ENCODE measurements around the gene FSTL4. TPM values are rescaled to one million over a fixed set of nuclear protein-coding genes. Genes with fewer than 3 reads are reported as not detected.

The FSTL4 gene
- total RNA-seq, 1 donor from 2014 or later: 0.67 TPM

DNA sequence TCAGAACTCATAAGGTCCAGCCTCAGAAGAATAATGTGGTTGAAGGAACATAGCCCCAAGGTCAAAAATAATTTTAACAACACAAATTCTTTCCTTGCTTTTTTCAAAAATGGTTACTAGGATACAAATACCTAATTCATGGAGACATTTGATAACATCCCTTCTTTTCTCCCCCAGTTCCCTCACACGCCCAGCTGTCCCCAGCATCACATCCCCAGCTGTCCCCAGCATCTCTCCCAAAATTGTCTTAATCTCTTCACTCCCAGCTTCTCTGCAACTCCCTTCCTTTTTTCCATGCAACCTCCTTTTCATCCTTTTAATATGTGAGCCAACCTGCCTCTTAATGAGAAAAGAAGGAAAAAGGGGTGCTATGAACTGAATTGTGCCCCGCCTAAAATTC is 77.8 kb downstream of the FSTL4 start:
- TF ChIP-seq CTCF (IDR thresholded peaks at IDR 0.05): no peak
- Histone ChIP-seq H3K27me3 (no peaks in the 10 kb centered on the region), H3K36me3 (no peaks in the 10 kb centered on the region), H3K4me1 (no peaks in the 10 kb centered on the region), H3K9me3 (no peaks in the 10 kb centered on the region), H3K4me3 (no peak overlapping the region), H3K27ac (no peak overlapping the region)
- ATAC-seq: no peak
- DNase-seq: no peak
- intact Hi-C loops (cut with DNase I): no loop called here

DNA sequence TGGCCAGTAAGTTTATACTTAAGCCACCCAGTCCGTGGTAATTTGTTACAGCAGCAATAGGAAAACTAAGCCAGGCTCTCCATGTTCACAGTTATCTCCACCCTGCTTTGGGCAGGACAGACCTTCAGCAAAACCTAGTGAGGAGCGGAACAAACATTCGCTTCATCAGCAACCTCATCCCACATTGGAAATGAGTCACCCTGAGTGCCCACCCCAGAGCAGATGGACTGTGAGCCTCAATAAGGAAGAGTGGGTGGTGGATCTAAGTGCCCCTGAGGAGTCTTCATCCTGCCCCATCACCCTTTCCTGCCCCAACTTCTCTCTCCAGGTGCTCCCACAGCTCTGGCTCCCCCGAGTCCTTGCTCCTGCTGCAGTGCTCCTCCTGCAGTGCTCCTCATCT is 78.8 kb downstream of the FSTL4 start:
- DNase-seq: no peak
- intact Hi-C loops (cut with DNase I): no loop called here

GRCh38 chr5:133531594-133531993 is 80.7 kb downstream of the FSTL4 start:
- Histone ChIP-seq H3K27me3 (no peaks in the 10 kb centered on the region), H3K27ac (no peak overlapping the region), H3K9me3 (no peaks in the 10 kb centered on the region), H3K4me3 (no peak overlapping the region), H3K36me3 (no peaks in the 10 kb centered on the region), H3K4me1 (no peaks in the 10 kb centered on the region)
- TF ChIP-seq CTCF (IDR thresholded peaks at IDR 0.05): no peak
- ATAC-seq (peak; percentile 43), DNase-seq (no peak)
- intact Hi-C loops (cut with DNase I): no loop called here

More for the DNA sequence above, 78.8 kb downstream of the FSTL4 start:
- H3K27ac ChIP-seq: no peak overlapping the region
- no peaks in the 10 kb centered on the region for H3K4me1 ChIP-seq
- H3K36me3 ChIP-seq: no peaks in the 10 kb centered on the region
- no peaks in the 10 kb centered on the region for H3K27me3 ChIP-seq
- TF ChIP-seq CTCF (IDR thresholded peaks at IDR 0.05): no peak
- no peak overlapping the region for H3K4me3 ChIP-seq
- no peak for ATAC-seq
- no peaks in the 10 kb centered on the region for H3K9me3 ChIP-seq

DNA sequence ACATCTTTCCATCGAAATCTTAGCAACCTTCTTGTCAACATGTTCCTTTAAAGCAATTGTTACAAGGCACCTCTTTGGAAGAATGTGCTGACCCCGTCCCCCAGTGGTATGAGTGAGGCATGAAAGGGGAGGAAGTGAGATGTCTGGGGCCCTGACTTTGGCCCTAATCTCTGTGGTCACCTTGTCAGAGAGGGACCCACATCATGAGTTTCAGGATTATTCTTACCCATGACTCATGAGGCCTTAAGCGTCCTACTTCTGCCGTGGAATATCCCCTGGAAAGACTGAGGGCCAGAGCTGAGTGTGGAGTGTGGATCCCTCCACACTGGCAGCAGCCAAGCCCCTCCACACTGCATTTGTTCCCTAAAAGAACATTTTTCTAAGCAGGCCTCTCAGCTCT is 81.2 kb downstream of the FSTL4 start:
- ATAC-seq (no peak), DNase-seq (no peak)
- Histone ChIP-seq H3K4me1 (no peaks in the 10 kb centered on the region), H3K4me3 (no peak overlapping the region), H3K36me3 (no peaks in the 10 kb centered on the region), H3K27ac (no peak overlapping the region), H3K9me3 (no peaks in the 10 kb centered on the region), H3K27me3 (no peaks in the 10 kb centered on the region)
- intact Hi-C loops (cut with DNase I): no loop called here
- no peak for TF ChIP-seq CTCF (IDR thresholded peaks at IDR 0.05)

GRCh38 chr5:133530270-133530669 is 82.1 kb downstream of the FSTL4 start:
- no peak overlapping the region for H3K27ac ChIP-seq
- no peak overlapping the region for H3K4me3 ChIP-seq
- no peaks in the 10 kb centered on the region for H3K9me3 ChIP-seq
- no peak for TF ChIP-seq CTCF (IDR thresholded peaks at IDR 0.05)
- DNase-seq (no peak), ATAC-seq (no peak)
- H3K27me3 ChIP-seq: no peaks in the 10 kb centered on the region
- intact Hi-C loops (cut with DNase I): no loop called here
- no peaks in the 10 kb centered on the region for H3K36me3 ChIP-seq
- no peaks in the 10 kb centered on the region for H3K4me1 ChIP-seq

DNA sequence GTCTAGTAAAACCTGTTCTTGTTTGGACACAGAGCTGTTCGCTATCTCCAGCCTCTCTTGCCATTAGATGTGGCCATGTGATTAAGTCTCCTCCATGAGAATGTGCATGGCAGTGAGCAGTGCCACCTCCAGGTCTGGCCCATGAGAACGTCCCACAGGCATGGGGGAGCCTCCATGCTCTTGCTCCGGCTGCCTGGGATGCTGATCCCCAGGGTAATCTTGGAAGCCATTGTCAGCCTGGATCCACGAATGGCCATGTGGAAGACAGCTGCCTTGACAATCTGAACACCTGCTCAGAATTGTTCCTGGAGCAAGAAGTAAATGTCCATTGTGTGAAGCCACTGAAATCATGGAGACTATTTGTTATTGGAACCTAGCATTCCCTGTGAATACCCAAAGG is 83.5 kb downstream of the FSTL4 start:
- TF ChIP-seq CTCF (IDR thresholded peaks at IDR 0.05): no peak
- intact Hi-C loops (cut with DNase I): no loop called here
- DNase-seq: no peak
- Histone ChIP-seq H3K4me3 (no peak overlapping the region), H3K4me1 (no peaks in the 10 kb centered on the region), H3K9me3 (no peaks in the 10 kb centered on the region), H3K36me3 (no peaks in the 10 kb centered on the region), H3K27me3 (no peaks in the 10 kb centered on the region), H3K27ac (no peak overlapping the region)
- ATAC-seq: no peak
